ENCODE measurements around the gene SSB. TPM values are rescaled to one million over a fixed set of nuclear protein-coding genes. Genes with fewer than 3 reads are reported as not detected.

The SSB gene
- total and polyA plus RNA-seq, 4 donors, result 29.9 to 61.4 (median 42.2) TPM

GRCh38 chr2:169781249-169782013 lies 17.2 kb upstream of the SSB start:
- H3K4me1 ChIP-seq (ENCODE audit: control insufficient read depth in 4 of 4, insufficient read depth in 4 of 4, low read length in 3 of 4), result no peaks in the 10 kb centered on the region
- whole genome bisulfite sequencing, result 56% methylated on average over 4 of the region's 4 CpGs
- no peaks in the 10 kb centered on the region for H3K9me3 ChIP-seq (ENCODE audit: control insufficient read depth in 4 of 4, low read length in 3 of 4)
- no peak for DNase-seq (ENCODE audit: low spot score)
- no peaks in the 10 kb centered on the region for H3K36me3 ChIP-seq (ENCODE audit: control insufficient read depth in 4 of 4, insufficient read depth in 3 of 4, low read depth in 1 of 4, low read length in 3 of 4)
- no peak overlapping the region for H3K9ac ChIP-seq (ENCODE audit: low read depth in 1 of 2, low read length in 2 of 2)
- H3K27ac ChIP-seq (ENCODE audit: low read depth in 1 of 2, low read length in 2 of 2), result no peak overlapping the region
- H3K4me3 ChIP-seq (ENCODE audit: low read depth in 1 of 3, low read length in 3 of 3), result no peak overlapping the region
- H3K27me3 ChIP-seq (ENCODE audit: control insufficient read depth in 4 of 4, insufficient read depth in 4 of 4, low read length in 3 of 4), result no peaks in the 10 kb centered on the region
- TF ChIP-seq RXRA (IDR thresholded peaks at IDR 0.05) (no peak), NR2F2 (IDR thresholded peaks at IDR 0.05) (no peak), HNF4A (conservative IDR thresholded peaks at IDR 0.05) (no peak), REST (IDR thresholded peaks at IDR 0.05) (no peak)

GRCh38 chr2:169782513-169782912 lies 16.2 kb upstream of the SSB start:
- H3K36me3 ChIP-seq (ENCODE audit: control insufficient read depth in 4 of 4, insufficient read depth in 3 of 4, low read depth in 1 of 4, low read length in 3 of 4), result no peaks in the 10 kb centered on the region

More at GRCh38 chr2:169782513-169782912, 16.2 kb upstream of the SSB start:
- TF ChIP-seq JUND (IDR thresholded peaks at IDR 0.05), result no peak
- TF ChIP-seq EGR1 (IDR thresholded peaks at IDR 0.05; ENCODE audit: low read depth in 2 of 2), result no peak
- TF ChIP-seq YY1 (IDR thresholded peaks at IDR 0.05), result no peak
- TF ChIP-seq TAF1 (conservative IDR thresholded peaks at IDR 0.05), result no peak
- TF ChIP-seq SP1 (IDR thresholded peaks at IDR 0.05), result no peak
- TF ChIP-seq HNF4A (conservative IDR thresholded peaks at IDR 0.05), result no peak
- TF ChIP-seq REST (IDR thresholded peaks at IDR 0.05), result no peak
- TF ChIP-seq HNF4G (IDR thresholded peaks at IDR 0.05), result no peak
- no peak for TF ChIP-seq FOXA1 (IDR thresholded peaks at IDR 0.05)
- TF ChIP-seq ZBTB33 (IDR thresholded peaks at IDR 0.05), result no peak
- no peak for TF ChIP-seq RAD21 (IDR thresholded peaks at IDR 0.05)
- Histone ChIP-seq H3K4me3 (ENCODE audit: low read depth in 1 of 3, low read length in 3 of 3) (no peak overlapping the region), H3K27ac (ENCODE audit: low read depth in 1 of 2, low read length in 2 of 2) (no peak overlapping the region), H3K9ac (ENCODE audit: low read depth in 1 of 2, low read length in 2 of 2) (no peak overlapping the region), H3K27me3 (ENCODE audit: control insufficient read depth in 4 of 4, insufficient read depth in 4 of 4, low read length in 3 of 4) (no peaks in the 10 kb centered on the region), H3K9me3 (ENCODE audit: control insufficient read depth in 4 of 4, low read length in 3 of 4) (no peaks in the 10 kb centered on the region), H3K4me1 (ENCODE audit: control insufficient read depth in 4 of 4, insufficient read depth in 4 of 4, low read length in 3 of 4) (no peaks in the 10 kb centered on the region)
- DNase-seq (ENCODE audit: low spot score), result no peak
- WGBS, result 97% methylated on average over 1 of the region's 1 CpG

Data from liver (tissue), 9 donors.